ENCODE measurements around the gene PRM1. TPM values are rescaled to one million over a fixed set of nuclear protein-coding genes. Genes with fewer than 3 reads are reported as not detected.
A peak's percentile ranks its signal among the peaks of the same experiment; 100 is the strongest.
"Not testable (repeated sequence)": the region's sequence is repeated elsewhere in the genome, so short reads cannot be mapped to it uniquely, and the experiment has no call there.

The PRM1 gene
- total RNA-seq, 1 donor from 2014 or later, result not detected

DNA sequence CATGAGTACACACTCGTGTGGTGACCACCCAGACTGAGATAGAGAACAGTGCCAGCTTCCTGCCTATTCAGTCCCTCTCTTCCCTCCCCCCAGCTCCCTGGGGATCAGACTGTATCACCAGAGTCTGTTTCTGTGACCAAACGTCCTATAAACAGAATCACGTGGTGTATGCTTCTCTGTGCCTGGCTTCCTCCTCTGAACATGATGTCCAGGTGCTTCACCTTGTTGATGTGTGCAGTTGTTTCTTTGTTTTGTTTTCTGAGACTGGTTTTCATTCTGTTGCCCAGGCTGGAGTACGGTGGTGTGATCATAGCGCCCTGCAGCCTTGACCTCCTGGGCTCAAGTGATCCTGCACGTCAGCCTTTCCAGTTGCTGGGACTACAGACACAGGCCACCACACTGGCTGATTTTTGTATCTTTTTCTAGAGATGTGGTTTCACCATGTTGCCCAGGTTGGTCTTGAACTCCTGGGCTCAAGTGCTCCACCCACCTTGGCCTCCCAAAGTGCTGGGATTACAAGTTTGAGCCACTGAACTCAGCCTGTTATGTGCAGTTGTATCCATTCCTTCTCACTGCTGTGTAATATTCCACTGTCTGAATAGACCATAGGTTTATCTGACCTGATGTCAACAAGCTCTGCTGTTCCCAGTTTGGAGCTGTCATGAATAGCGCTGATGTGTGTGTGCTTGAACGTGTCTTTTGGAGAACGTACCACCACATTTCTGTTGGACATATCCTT lies 28.9 kb upstream of the PRM1 start:
- intact Hi-C loops (cut with micrococcal nuclease), result loop anchor here (2.0 kb wide), 3 partner anchors 53 to 345 kb away; partner anchors contain the start of gene SOCS1
- H3K27me3 Mint-ChIP-seq (ENCODE audit: low read depth), result no peaks in the 10 kb centered on the region
- H3K27ac Mint-ChIP-seq, result peak overlapping the region; percentile 8
- H3K4me1 Mint-ChIP-seq (ENCODE audit: low read depth), result peaks cover 38% of the 10 kb centered on the region
- no peak for DNase-seq (ENCODE audit: low spot score)
- no peaks in the 10 kb centered on the region for H3K9me3 Mint-ChIP-seq
- no peak overlapping the region for H3K4me3 Mint-ChIP-seq (ENCODE audit: low read depth)
- no peaks in the 10 kb centered on the region for H3K36me3 Mint-ChIP-seq (ENCODE audit: low read depth)

DNA sequence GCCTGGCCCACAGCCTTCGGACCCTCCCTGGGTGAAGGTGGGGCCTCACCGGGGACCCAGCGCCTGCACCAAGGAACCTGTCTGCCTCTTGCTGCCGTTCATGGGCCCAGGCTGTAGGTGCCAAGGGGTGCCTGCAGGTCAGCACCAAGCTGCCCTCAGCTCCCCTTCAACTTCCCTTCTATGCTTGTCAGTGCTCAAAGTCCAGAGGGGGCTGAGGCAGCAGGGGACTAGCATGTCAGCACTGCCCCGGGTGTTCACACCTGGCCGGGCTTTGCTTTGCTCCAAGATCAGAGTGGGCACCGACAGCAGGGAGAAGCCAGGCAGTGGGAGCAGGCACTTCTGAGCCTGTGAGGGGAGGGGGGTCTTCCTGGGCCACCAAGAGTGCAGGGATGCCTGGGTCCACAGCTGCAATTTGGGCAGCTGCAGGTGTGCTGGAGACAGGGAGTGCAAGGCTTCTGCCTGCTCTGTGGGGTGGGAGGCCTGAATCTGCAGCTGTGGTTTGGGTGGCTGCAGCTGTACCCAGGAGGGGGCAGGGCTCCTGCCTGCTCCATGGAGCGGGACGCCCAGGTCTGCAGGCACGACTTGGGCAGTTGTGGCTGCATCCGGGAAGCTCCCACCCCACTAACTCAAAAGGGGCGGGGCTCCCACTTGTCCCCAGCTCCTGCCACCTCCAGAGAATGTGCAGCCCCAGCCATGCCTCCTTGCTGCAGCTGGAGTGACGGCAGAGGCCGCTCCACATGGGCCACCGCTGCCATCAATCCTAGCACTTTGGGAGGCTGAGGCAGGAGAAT lies 27.6 kb upstream of the PRM1 start:
- peaks cover 37% of the 10 kb centered on the region for H3K4me1 Mint-ChIP-seq (ENCODE audit: low read depth)
- no peak overlapping the region for H3K4me3 Mint-ChIP-seq (ENCODE audit: low read depth)

DNA sequence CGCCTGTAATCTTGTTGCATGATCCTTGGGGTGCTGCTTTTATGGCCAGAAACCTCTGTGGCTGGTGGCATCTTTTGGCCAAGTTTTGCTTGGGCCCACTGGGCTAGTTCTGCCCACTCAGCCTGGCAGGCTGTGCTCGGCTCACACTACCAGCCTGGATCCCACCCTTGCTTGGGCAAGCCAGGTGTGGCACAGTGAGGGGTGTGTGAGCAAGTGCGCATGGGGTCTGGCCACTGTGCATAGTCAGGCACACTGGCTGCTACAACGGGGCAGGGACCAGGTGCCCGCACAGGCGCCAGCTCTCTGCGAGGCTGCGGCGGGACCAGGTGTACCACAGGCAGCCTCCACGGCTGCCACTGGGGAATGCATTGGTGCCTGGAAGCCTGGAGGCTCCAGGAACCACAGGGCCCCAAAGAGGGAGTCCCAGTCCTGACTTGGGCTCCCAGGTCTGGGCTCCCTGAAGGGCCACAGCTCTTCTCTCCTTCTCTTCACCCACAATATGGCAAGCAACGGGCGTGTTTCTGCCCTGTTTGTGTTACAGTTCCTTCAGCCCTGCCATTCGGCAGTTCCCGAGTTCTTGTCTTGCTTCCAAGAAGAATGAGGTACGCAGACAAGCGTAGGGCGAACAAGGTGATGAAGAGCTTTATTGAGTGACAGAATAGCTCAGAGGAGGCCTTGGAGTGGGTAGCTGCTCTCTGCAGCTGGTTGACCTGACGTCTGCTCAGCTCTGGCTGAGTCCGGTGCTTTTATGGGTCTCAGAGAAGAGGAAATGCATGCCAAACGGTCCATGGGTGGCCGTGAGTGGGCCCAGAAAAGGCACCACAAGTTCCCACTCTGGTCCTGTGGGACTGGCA lies 26.7 kb upstream of the PRM1 start:
- Mint-ChIP-seq H3K36me3 (ENCODE audit: low read depth) (no peaks in the 10 kb centered on the region), H3K9me3 (no peaks in the 10 kb centered on the region), H3K4me1 (ENCODE audit: low read depth) (peaks cover 33% of the 10 kb centered on the region), H3K4me3 (ENCODE audit: low read depth) (no peak overlapping the region), H3K27me3 (ENCODE audit: low read depth) (no peaks in the 10 kb centered on the region), H3K27ac (no peak overlapping the region)
- no peak for DNase-seq (ENCODE audit: low spot score)
- intact Hi-C loops (cut with micrococcal nuclease), result no loop called here

More for the DNA sequence above, 27.6 kb upstream of the PRM1 start:
- Mint-ChIP-seq H3K36me3 (ENCODE audit: low read depth) (no peaks in the 10 kb centered on the region), H3K27me3 (ENCODE audit: low read depth) (no peaks in the 10 kb centered on the region), H3K9me3 (no peaks in the 10 kb centered on the region), H3K27ac (no peak overlapping the region)
- intact Hi-C loops (cut with micrococcal nuclease), result no loop called here
- no peak for DNase-seq (ENCODE audit: low spot score)

DNA sequence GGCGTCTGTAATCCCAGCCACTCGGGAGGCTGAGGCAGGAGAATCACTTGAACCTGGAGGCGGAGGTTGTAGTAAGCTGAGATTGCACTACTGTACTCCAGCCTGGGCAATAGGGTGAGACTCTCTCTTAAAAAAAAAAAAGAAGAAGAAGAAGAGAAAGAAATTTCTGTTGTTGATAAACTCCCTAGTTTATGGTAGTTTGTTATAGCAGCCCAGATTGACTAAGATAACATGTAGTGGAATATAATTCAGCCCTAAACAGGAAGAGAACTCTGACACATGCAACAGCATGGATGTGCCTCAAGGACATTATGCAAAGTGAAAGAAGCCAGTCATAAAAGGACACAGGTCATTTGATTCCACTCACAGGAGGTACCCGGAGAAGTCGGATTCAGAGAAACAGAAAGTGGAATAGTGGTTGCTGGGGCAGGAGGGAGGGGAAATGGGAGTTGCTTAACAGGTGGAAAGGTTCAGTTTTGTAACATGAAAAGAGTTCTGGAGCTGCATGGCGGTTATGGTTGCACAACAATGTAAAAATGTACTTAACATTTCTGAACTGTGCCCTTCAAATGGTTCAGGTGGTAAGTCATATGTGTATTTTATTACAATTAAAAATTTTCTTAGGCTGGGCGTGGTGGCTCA lies 26.0 kb upstream of the PRM1 start:
- Mint-ChIP-seq H3K27ac (no peak overlapping the region), H3K36me3 (ENCODE audit: low read depth) (no peaks in the 10 kb centered on the region), H3K27me3 (ENCODE audit: low read depth) (no peaks in the 10 kb centered on the region), H3K4me1 (ENCODE audit: low read depth) (peaks cover 28% of the 10 kb centered on the region), H3K9me3 (no peaks in the 10 kb centered on the region), H3K4me3 (ENCODE audit: low read depth) (no peak overlapping the region)
- no peak for DNase-seq (ENCODE audit: low spot score)
- intact Hi-C loops (cut with micrococcal nuclease), result no loop called here

DNA sequence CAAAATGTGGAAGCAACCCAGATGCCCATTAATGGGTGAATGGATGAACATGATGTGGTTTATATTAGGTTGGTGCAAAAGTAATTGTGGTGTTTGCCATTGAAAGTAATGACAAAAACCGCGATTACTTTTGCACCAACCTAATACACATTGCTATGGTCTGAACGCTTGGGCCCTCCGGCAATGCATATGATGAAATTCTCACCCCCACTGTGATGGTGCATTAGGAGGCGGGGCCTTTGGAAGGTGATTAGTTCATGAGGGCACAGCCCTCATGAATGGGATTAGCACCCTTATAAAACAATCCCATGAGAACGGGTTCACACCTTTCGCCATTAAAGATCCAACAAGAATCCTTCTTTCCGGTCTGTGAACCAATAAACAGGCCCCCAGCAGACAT lies 25.3 kb upstream of the PRM1 start:
- Mint-ChIP-seq H3K27me3 (ENCODE audit: low read depth) (no peaks in the 10 kb centered on the region), H3K4me3 (ENCODE audit: low read depth) (no peak overlapping the region), H3K36me3 (ENCODE audit: low read depth) (no peaks in the 10 kb centered on the region), H3K27ac (no peak overlapping the region), H3K4me1 (ENCODE audit: low read depth) (peaks cover 25% of the 10 kb centered on the region), H3K9me3 (no peaks in the 10 kb centered on the region)
- intact Hi-C loops (cut with micrococcal nuclease), result no loop called here
- no peak for DNase-seq (ENCODE audit: low spot score)

DNA sequence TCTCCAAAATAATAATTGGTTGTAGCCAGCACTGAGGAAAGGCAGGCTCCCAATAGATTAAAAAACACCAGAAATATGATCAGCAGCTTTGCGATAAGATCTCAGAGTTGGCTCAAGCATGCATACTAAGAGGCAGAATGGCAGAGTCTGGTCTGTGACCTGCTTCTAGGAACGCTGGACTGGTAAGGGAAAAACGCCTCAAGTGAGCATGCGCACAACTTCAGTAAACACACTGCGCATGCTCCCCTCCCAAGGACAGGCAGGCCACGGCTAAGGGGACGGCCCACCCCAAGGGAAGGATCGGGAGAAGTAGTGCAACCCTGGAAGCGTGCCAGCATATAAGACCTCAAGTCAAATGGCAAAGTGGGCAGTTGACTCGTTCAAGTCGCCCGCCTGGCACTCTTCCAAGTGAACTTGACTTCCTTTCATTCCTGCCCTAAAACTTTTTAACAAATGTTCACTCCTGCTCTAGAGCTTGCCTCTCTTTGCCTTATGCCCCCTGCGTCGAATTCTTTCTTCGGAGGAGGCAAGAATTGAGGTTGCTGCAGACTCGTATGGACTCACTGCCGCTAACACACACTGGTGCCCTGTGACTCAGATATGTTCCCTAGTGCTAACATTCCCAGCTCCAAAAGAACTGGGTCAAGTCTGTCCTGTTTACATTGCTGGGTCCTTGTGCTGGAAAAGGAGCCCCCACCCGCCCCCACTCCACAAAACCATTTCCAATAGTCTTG lies 22.4 kb upstream of the PRM1 start:
- Mint-ChIP-seq H3K4me3 (ENCODE audit: low read depth) (no peak overlapping the region), H3K27me3 (ENCODE audit: low read depth) (no peaks in the 10 kb centered on the region), H3K9me3 (no peaks in the 10 kb centered on the region), H3K27ac (no peak overlapping the region), H3K36me3 (ENCODE audit: low read depth) (no peaks in the 10 kb centered on the region), H3K4me1 (ENCODE audit: low read depth) (peaks cover 11% of the 10 kb centered on the region)
- no peak for DNase-seq (ENCODE audit: low spot score)
- intact Hi-C loops (cut with micrococcal nuclease), result no loop called here

DNA sequence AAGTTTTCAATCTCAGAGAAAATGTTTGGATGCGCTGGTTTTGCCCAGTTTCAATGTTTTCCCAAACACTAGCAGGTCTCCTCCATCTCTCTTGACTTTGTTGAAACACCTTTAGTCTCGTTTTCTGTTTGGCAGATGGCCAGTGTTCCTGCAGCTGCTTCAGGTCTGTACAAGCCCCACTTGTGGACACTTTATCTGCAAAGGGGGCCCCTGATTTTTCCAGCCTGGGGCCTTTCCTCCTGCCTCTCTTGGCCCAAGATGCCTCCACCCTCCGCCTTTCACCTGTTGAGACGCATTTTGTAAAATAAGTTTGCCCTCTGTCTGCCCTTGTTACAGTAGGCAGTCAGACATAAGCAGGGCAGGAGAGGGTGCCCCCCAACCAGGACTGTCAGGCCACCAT lies 21.8 kb upstream of the PRM1 start:
- intact Hi-C loops (cut with micrococcal nuclease), result no loop called here
- DNase-seq (ENCODE audit: low spot score), result no peak
- Mint-ChIP-seq H3K4me3 (ENCODE audit: low read depth) (no peak overlapping the region), H3K27me3 (ENCODE audit: low read depth) (no peaks in the 10 kb centered on the region), H3K4me1 (ENCODE audit: low read depth) (peaks cover 10% of the 10 kb centered on the region), H3K9me3 (no peaks in the 10 kb centered on the region), H3K36me3 (ENCODE audit: low read depth) (no peaks in the 10 kb centered on the region), H3K27ac (no peak overlapping the region)

DNA sequence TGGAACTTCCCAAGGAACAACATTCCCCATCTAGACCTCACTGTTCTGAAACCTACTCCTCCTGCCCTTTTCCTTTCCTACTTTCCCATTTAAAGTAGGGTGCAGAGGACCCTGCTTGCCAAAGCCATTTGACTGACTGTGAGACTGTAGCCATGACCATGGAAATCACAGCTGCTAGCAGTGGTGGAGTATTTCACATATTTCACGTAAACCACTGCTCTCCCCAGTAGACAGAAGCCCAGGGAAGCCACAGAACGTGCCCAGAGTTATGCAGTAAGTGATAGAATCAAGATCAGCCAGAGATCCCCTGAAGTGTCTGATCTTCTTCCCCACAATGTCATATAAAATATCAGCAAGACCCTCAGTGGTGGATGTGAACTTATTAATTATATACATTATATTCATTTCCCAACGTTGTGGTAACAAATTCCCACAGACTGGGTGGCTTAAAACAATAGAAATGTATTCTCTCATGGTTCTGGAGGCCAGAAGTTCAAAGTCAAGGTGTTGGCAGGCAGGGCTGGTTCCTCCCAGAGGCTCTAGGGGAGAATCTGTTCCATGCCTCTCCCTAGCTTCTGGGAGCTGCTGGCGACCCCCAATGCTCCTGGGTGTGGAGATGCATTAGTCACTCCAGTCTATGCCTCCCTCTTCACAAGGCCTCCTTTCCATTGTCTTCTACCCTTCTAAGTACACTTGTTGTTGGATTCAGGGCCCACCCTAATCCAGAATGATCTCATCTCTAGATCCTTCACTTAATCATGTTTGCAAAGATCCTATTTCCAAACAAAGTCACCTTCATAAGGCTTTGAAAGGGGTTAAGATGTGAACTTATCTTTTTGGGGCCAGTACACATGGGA lies 20.7 kb upstream of the PRM1 start:
- no peaks in the 10 kb centered on the region for H3K36me3 Mint-ChIP-seq (ENCODE audit: low read depth)
- no peaks in the 10 kb centered on the region for H3K27me3 Mint-ChIP-seq (ENCODE audit: low read depth)
- intact Hi-C loops (cut with micrococcal nuclease), result no loop called here
- peaks cover 17% of the 10 kb centered on the region for H3K4me1 Mint-ChIP-seq (ENCODE audit: low read depth)
- DNase-seq (ENCODE audit: low spot score), result no peak
- no peaks in the 10 kb centered on the region for H3K9me3 Mint-ChIP-seq
- no peak overlapping the region for H3K27ac Mint-ChIP-seq
- H3K4me3 Mint-ChIP-seq (ENCODE audit: low read depth), result no peak overlapping the region

DNA sequence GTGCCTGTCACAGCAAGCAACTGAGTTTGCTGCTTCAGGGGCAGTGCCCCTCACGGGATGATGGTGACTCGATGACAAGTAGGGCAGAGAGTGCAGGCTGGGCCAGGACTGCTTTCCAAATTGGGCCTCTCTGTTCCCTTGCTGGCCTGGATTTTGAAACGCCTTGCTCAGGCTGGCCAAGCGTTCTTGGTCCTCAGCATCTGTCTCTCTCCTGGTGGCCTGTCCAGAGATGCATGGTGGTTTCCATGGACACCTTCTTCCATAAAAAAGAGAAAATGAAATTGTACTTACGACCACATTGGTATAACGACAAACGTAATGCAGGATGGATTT lies 19.4 kb upstream of the PRM1 start:
- no peak for DNase-seq (ENCODE audit: low spot score)
- H3K36me3 Mint-ChIP-seq (ENCODE audit: low read depth), result no peaks in the 10 kb centered on the region
- intact Hi-C loops (cut with micrococcal nuclease), result no loop called here
- no peaks in the 10 kb centered on the region for H3K27me3 Mint-ChIP-seq (ENCODE audit: low read depth)
- peaks cover 20% of the 10 kb centered on the region for H3K4me1 Mint-ChIP-seq (ENCODE audit: low read depth)
- H3K27ac Mint-ChIP-seq, result no peak overlapping the region
- H3K4me3 Mint-ChIP-seq (ENCODE audit: low read depth), result no peak overlapping the region
- H3K9me3 Mint-ChIP-seq, result no peaks in the 10 kb centered on the region

DNA sequence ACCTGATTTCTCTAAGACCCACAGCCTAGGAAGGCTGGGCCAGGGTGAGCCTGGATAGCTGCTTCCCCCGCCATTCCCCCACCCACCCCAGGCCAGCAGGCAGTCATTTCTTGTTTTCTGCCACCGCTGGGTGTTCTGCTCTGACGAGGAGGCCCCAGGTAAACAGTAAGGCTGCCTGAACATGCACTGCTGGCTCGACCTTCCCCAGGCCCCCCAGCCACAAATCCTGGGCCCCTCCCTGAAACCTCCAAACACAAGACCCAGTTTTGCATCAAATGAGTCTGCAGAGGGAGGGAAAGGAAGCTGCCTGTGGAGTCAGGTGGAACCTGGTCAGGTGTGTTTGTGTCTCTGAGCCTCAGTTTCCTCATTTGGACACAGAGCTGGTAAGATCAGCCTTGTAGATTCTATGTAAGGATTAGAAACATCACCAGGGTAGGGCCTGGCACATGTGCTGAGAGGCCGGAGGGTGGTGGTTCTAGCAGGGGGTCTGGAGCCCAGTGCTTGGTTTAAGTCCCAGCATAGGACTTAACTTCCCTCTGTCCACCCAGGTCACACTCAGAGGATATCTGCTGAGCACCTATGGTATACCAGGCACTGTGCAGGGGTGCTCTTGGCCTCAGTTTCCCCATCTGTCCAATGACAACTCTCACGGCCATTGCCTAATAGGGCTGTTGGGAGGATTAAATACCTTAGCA lies 18.9 kb upstream of the PRM1 start:
- intact Hi-C loops (cut with micrococcal nuclease), result loop anchor here (5.0 kb wide), 1 partner anchor 38 kb away; no protein-coding TSS in a partner anchor
- no peak overlapping the region for H3K27ac Mint-ChIP-seq

DNA sequence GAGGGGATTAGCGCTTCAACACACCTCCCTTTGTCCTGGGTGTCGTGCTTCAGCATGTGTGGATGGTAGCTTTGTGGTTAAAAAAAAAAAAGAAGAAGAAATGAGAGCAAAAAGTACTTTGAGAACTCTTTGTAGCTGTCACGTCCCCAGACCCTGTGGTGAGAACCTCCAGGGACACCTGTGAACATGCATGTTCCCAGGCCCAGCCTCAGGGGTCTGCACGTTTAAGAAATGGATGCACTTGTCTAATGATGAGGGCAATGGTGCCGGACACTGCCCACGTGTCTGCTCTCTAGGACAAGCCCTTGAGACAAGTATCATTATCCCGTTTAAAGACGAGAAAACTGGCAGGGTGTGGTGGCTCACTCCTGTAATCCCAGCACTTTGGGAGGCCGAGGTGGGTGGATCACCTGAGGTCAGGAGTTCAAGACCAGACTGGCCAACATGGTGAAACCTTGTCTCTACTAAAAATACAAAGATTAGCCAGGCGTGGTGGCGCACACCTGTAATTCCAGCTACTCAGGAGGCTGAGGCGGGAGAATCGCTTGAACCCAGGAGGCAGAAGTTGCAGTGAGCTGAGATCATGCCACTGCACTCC lies 17.9 kb upstream of the PRM1 start:
- intact Hi-C loops (cut with micrococcal nuclease), result loop anchor here (5.0 kb wide), 1 partner anchor 37 kb away; no protein-coding TSS in a partner anchor
- not testable (repeated sequence) for H3K36me3 Mint-ChIP-seq (ENCODE audit: low read depth); H3K4me3 Mint-ChIP-seq (ENCODE audit: low read depth); H3K27me3 Mint-ChIP-seq (ENCODE audit: low read depth); H3K9me3 Mint-ChIP-seq; H3K27ac Mint-ChIP-seq; DNase-seq (ENCODE audit: low spot score)
- H3K4me1 Mint-ChIP-seq (ENCODE audit: low read depth), result peaks cover 20% of the 10 kb centered on the region

More for the DNA sequence above, 18.9 kb upstream of the PRM1 start:
- peaks cover 20% of the 10 kb centered on the region for H3K4me1 Mint-ChIP-seq (ENCODE audit: low read depth)
- no peaks in the 10 kb centered on the region for H3K36me3 Mint-ChIP-seq (ENCODE audit: low read depth)
- H3K27me3 Mint-ChIP-seq (ENCODE audit: low read depth), result no peaks in the 10 kb centered on the region
- no peak overlapping the region for H3K4me3 Mint-ChIP-seq (ENCODE audit: low read depth)
- H3K9me3 Mint-ChIP-seq, result no peaks in the 10 kb centered on the region
- DNase-seq (ENCODE audit: low spot score), result no peak
